BE2C (cell line): Measurements from ENCODE around the gene CDH7.
A peak's percentile ranks its signal among the peaks of the same experiment; 100 is the strongest.

Experiments used
- DNase-seq: peaks from one replicate; pipeline ENCODE4 v3.0.0-alpha.2; 2020
- H3K27me3 ChIP-seq: fragments of 250-450 bp; sonication (Bioruptor Pico); 2 replicates; pipeline ENCODE4 v1.5.1; 2020; ENCODE audit warnings: mild to moderate bottlenecking
- H3K36me3 ChIP-seq: fragments of 250-450 bp; sonication (Bioruptor Pico); 2 replicates; pipeline ENCODE4 v1.5.1; 2020; ENCODE audit warnings: mild to moderate bottlenecking
- H3K4me1 ChIP-seq: fragments of 250-450 bp; sonication (Bioruptor Pico); 2 replicates; pipeline ENCODE4 v1.5.1; 2020
- H3K4me3 ChIP-seq: 2 replicates; pipeline ENCODE4 v1.5.1; 2011; ENCODE audit warnings: low read depth, low read length
- H3K9me3 ChIP-seq: fragments of 250-450 bp; sonication (Bioruptor Pico); 2 replicates; pipeline ENCODE4 v1.5.1; 2020
- TF ChIP-seq, protein P1 (sequence below): IDR thresholded peaks from 2 replicates; pipeline ENCODE4 v1.5.1; 2012; ENCODE audit warnings: mild to moderate bottlenecking, low read depth, low read length

CDH7 gene

DNA sequence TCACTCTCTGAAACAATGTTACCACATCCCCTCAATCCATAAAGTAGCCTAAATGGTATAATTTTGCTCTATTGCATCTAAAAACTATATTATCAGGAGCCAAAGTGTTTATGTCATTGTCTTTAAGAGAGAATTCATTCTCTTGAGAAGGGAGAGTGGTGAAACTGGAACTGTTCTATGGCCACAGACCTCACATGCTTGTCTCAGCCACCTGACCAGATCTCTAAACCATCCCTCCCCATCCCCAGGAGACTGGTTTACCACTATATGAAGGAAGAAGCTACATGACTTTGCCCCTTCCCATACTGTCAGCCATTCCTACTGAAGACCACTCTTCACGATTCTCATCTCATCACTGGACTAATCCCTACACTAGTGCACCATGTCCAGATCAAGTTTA, 9.6 kb downstream of the CDH7 start:
- Histone ChIP-seq H3K27me3 (no peaks in the 10 kb centered on the region), H3K9me3 (no peaks in the 10 kb centered on the region), H3K4me3 (no peak overlapping the region), H3K4me1 (no peaks in the 10 kb centered on the region), H3K36me3 (no peaks in the 10 kb centered on the region)
- TF ChIP-seq, protein P1, sequence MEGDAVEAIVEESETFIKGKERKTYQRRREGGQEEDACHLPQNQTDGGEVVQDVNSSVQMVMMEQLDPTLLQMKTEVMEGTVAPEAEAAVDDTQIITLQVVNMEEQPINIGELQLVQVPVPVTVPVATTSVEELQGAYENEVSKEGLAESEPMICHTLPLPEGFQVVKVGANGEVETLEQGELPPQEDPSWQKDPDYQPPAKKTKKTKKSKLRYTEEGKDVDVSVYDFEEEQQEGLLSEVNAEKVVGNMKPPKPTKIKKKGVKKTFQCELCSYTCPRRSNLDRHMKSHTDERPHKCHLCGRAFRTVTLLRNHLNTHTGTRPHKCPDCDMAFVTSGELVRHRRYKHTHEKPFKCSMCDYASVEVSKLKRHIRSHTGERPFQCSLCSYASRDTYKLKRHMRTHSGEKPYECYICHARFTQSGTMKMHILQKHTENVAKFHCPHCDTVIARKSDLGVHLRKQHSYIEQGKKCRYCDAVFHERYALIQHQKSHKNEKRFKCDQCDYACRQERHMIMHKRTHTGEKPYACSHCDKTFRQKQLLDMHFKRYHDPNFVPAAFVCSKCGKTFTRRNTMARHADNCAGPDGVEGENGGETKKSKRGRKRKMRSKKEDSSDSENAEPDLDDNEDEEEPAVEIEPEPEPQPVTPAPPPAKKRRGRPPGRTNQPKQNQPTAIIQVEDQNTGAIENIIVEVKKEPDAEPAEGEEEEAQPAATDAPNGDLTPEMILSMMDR: no peak
- DNase-seq: no peak

DNA sequence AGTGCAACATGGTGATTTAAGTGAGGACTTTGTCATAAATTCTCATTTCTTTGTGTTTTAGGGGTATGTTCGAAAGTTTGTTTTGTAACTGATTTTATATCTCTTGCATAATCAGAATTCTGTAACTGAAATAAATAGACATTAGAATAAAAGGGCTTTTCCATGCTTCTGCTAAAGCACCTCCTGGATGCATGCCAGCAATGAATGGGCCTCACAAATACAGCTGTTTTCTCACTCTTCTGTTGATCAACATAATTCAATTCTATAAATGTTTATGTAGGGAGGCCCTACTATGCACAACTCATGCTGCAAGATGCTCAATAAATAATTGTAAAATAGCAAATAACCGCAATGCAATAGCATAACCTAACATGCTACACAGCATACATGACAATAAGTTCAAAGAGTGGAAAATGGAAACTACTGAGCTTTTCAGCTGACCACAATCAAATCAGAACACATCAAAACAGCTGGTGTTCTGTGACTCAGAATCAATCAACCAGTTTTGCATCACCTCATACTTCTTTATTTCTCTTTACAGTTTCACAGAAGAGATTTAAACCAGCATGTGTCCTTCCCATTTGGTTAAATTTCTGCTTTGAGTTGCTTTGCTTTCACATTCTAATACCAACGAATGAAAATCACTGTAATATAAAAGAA, 11.0 kb downstream of the CDH7 start:
- Histone ChIP-seq H3K9me3 (no peaks in the 10 kb centered on the region), H3K36me3 (no peaks in the 10 kb centered on the region), H3K4me3 (no peak overlapping the region), H3K4me1 (no peaks in the 10 kb centered on the region), H3K27me3 (no peaks in the 10 kb centered on the region)
- TF ChIP-seq, protein P1: no peak
- no peak for DNase-seq

DNA sequence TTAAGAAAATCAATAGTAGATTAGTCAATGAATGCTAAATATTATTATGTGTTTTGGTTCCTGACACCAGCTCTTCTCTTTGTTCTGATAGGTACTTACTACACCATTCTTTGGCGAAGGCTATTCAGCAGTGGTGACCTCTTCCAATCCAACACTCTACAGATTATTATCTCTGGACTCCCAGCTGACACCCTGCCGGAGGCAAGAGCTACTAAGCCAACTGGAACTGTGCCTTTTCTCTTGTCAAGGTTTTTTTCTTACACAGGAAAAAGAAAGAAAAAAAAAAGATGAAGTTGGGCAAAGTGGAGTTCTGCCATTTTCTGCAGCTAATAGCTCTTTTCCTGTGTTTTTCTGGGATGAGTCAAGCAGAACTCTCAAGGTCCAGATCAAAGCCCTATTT, 11.7 kb downstream of the CDH7 start:
- no peaks in the 10 kb centered on the region for H3K9me3 ChIP-seq
- TF ChIP-seq, protein P1: no peak
- H3K4me1 ChIP-seq: no peaks in the 10 kb centered on the region
- H3K4me3 ChIP-seq: no peak overlapping the region
- H3K27me3 ChIP-seq: no peaks in the 10 kb centered on the region
- no peaks in the 10 kb centered on the region for H3K36me3 ChIP-seq
- DNase-seq: no peak

DNA sequence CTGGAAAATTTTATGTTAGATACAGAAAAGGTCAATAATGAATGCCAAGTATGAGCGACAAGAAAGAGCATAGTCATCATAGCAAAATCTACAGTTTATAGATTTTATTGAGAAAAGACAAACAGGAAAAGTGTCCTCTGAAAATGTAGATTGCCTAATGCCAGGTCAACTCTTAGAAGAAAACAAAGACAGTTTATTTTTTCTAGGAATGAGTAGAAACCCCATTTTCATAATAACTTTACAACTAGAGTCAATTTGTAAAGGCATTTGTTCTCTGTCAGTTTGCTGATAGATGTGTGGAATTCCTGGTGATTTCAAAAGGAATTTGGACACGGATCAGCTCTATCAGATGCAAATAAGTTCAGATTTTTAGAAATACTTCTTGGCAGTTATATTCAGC, 16.6 kb downstream of the CDH7 start:
- TF ChIP-seq, protein P1: no peak
- Histone ChIP-seq H3K27me3 (no peaks in the 10 kb centered on the region), H3K4me1 (no peaks in the 10 kb centered on the region), H3K9me3 (no peaks in the 10 kb centered on the region), H3K4me3 (no peak overlapping the region), H3K36me3 (no peaks in the 10 kb centered on the region)
- DNase-seq: no peak

DNA sequence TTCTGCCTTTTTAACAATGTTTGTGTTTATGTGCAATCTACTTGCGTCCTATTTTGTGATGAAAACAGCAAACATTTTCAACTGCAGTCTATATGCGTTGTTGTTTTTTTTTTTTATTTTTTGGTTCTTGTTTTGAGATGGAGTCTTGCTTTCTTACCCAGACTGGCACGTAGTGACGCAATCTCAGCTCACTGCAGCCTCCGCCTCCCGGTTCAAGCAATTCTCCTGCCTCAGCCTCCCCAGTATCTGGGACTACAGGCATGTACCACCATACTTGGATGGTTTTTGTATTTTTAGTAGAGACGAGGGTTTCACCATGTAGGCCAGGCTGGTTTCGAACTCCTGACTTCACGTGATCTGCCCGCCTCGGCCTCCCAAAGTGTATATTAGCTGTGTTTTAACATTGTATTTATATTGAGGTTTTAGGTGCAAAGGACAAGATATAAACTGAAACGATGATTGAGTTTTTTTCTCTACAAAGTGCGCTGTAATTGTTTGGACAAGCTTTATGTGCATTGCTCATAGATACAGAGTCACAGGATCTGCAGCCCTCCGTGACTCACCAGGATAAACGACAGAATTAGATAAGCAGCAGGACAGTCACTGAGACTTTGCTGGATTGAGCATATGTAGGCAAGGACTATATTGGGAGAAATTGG, 17.4 kb downstream of the CDH7 start:
- H3K27me3 ChIP-seq: no peaks in the 10 kb centered on the region
- no peaks in the 10 kb centered on the region for H3K9me3 ChIP-seq
- H3K4me1 ChIP-seq: no peaks in the 10 kb centered on the region
- DNase-seq: peak; percentile 27
- no peak overlapping the region for H3K4me3 ChIP-seq
- TF ChIP-seq, protein P1: no peak
- H3K36me3 ChIP-seq: no peaks in the 10 kb centered on the region

DNA sequence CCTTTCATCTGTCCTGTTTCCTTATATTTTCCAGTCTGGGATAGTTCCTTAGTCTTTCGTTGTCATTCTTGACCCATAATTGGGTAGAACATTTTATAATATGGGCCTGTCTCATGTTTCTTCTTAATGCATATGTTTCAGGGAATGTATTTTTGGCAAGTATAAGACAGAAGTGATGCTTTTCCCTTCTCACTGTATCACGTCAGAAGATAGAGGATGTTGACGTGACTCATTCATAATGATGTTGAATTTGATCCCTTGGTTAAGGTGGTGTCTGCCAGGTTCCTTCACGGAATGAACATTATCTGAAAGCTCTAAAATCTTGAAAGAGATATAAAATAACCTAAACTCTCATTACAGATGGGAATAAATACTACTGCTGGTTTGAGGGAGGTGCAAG, 18.8 kb downstream of the CDH7 start:
- no peaks in the 10 kb centered on the region for H3K27me3 ChIP-seq
- no peak overlapping the region for H3K4me3 ChIP-seq
- H3K9me3 ChIP-seq: no peaks in the 10 kb centered on the region
- H3K36me3 ChIP-seq: no peaks in the 10 kb centered on the region
- H3K4me1 ChIP-seq: no peaks in the 10 kb centered on the region
- TF ChIP-seq, protein P1: no peak
- DNase-seq: no peak
